Measurements from ENCODE around the gene SZRD1. TPM values are rescaled to one million over a fixed set of nuclear protein-coding genes. Genes with fewer than 3 reads are reported as not detected.
A peak's percentile ranks its signal among the peaks of the same experiment; 100 is the strongest.

Gene SZRD1
- total RNA-seq, 1 donor from 2014 or later = 24.1 TPM

- peak; percentile 30 for DNase-seq
These were observed 1.2 kb downstream of the SZRD1 start for GRCh38 chr1:16367968-16368890.

- no peak for DNase-seq
These were observed 2.8 kb downstream of the SZRD1 start for GRCh38 chr1:16369821-16370220.

- DNase-seq = no peak
These were observed 4.7 kb downstream of the SZRD1 start for GRCh38 chr1:16371725-16372124.

- DNase-seq = no peak
These were observed 5.7 kb downstream of the SZRD1 start for GRCh38 chr1:16372535-16373285.

DNA sequence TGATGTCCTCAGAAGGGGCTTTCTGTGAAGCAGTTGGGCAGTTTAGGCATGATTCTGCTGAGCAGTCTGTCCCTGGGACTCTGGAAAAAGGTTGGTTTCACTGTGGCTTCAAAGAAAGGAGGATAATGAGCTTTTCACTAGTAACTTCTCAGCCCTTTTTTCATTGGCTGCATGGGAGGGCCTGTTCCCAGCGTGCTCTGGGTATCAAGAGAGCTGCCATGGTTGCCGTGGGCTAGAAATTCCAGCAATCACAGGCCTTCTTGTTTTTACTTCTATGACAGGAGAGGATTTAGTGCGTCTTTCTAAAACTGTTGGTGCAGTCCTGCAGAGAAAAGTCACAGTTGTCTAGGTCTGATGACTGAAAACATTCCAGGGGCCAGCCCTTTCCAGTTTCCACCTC is 7.2 kb downstream of the SZRD1 start:
- DNase-seq = no peak

DNA sequence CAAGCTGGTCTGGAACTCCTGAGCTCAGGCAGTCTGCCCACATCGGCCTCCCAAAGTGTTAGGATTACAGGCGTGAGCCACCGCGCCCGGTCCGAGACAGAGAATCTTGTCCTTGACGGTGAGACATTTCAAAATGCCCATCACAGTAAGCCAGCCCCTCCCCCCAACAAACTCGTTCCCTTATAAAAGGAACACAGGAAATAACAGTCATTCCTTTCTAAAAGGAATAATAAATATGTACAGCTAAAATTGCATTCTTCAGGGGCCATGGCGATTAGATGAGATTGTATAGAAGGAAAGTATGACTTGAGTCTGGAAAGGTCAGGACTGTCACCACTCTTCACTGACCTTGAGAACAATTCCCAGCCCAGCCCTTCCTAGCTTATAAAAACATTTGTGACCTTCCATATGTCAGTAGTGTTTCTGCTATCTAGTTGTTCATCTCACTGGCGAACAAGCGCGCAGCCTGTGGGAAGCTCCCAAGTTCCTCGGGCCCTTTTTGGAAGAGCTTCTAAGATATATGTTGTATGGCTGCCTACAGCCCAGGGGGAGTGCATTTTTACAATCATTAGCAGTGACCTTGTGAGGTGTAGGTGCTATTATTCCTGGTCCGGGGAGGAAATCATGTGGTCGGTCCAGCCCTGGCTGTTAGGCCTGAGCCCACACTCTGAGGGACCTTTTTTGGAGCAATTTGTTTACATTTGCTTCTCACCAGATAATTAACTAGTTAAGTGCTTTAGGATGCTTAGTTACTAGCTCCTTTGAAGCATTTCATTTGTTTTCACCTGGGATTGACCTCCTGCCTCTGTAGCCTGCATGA is 8.7 kb downstream of the SZRD1 start:
- DNase-seq = no peak

- DNase-seq = no peak
These were observed 9.9 kb downstream of the SZRD1 start for GRCh38 chr1:16376971-16377370.

DNA sequence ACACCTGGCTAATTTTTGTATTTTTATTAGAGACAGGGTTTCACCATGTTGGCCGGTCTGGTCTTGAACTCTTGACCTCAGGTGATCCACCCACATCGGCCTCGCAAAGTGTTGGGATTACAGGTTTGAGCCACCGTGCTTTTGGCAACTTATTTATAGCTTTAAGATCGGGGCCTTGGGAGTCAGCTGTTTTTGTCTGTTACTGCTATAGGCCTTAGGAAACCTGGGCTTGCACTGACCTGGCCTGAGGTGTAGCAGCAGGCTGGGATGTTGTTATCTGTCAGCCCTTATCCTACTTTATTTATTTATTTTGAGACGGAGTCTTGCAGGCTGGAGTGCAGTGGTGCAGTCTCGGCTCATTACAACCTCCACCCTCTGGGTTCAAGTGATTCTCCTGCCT is 11.4 kb downstream of the SZRD1 start:
- no peak for DNase-seq

GRCh38 chr1:16380868-16381267 is 13.8 kb downstream of the SZRD1 start:
- no peak for DNase-seq

DNA sequence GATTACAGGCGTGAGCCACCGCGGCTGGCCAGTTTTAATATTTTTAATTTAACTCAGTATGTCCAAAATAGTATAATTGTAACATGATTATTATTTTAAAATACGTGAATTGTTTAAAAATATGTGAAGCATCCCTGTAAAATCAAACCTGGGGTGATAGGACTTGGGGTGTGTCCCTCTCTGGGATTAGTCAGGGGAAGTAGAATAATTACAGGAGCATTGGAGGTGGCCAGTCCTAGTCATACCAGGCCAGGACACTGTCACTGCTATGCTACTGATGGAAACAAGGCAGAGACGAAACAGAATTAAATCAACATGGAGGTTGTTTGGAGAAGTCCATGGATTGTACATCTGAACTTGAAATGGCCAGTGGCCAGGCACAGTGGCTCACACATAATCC is 16.8 kb downstream of the SZRD1 start:
- DNase-seq = no peak

DNA sequence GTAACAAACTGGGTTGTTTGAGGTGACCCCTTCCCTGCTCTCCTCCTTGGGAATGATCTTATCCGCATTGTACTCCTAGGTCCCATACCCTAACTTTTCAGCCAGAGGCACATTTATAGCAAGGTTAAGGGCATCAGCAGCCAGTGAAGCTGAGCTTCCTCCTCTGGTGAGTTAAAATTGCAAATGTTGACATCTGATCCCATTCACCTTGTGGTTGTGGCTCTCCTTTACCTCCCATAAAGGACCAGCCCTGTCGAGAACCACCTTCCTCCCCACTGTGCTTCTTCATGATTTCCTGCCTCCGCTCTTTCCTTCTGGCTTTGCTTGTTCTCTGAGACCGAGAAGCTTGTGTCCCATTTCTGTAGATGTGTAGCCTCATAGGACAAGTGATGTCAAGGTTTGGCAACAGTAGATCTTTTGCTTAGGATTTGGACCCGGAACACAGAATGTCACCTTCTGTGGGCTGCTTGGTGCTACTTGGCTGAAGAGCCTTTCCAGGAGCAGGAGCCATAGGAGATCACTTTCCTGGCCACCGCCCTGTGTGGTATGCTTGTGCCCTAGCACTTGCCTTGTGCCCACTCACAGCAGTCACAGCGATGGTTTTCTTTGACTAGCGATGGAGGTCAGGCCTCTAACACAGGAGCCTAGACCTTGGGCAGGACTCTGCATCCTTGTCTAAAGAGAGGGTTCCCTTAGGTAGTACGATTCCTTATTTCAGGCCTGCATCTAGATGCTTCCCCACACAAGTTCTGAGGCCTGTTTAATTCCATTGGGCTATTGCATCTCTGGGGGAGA is 18.8 kb downstream of the SZRD1 start:
- DNase-seq = no peak

- DNase-seq = peak; percentile 61
These were observed 19.5 kb downstream of the SZRD1 start for GRCh38 chr1:16386454-16387113.

GRCh38 chr1:16387201-16388188 is 20.5 kb downstream of the SZRD1 start:
- peak; percentile 54 for DNase-seq

DNA sequence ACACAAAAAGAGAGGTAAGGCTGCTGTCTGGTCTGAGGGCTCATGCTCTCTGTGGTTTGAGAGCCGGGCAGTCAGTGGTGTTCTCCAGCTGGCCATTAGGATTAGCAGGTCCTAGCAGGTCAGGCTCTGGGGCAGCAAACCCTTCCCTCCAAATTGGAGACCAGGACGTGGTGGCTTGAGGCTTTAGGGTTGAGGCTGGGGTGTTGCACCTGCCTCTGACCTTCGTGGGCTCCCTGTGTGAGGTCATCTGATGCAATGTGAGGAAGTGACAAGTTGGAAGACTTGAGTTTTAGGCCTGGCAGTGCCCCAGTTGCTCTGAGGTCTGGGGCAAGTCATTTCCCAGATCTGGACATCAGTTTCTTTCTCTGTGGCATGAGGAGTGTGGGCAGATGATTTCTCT is 24.4 kb downstream of the SZRD1 start:
- DNase-seq = no peak

DNA sequence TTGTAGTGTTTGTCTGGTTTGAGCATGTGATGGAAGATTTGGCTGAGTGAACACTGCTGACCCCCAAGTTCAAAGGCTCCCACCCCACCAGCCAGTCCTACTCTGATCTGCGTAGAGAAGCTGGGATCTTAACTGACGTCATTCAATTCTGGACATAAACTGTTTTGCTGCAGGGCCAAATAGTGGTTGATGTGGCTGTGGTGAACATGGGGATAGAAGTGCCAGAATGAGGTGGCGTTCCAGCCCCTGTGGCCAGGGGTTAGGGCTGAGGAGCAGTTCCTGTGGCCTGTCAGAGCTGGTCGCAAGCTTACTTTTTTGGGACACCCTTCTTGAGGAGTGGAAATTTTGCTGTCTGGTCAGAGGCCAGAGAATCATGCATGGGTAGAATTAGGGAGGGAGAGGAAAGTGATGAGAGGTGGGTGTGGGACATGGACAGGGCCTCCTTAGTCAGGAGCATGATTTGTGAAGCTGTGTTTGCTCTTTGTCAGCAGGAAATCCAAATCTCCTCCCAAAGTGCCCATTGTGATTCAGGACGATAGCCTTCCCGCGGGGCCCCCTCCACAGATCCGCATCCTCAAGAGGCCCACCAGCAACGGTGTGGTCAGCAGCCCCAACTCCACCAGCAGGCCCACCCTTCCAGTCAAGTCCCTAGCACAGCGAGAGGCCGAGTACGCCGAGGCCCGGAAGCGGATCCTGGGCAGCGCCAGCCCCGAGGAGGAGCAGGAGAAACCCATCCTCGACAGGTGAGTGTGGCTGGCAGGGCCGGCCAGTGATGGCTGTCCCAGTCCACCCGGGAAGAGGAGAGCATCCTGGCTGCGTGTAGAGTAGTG is 25.9 kb downstream of the SZRD1 start:
- no peak for DNase-seq

DNA sequence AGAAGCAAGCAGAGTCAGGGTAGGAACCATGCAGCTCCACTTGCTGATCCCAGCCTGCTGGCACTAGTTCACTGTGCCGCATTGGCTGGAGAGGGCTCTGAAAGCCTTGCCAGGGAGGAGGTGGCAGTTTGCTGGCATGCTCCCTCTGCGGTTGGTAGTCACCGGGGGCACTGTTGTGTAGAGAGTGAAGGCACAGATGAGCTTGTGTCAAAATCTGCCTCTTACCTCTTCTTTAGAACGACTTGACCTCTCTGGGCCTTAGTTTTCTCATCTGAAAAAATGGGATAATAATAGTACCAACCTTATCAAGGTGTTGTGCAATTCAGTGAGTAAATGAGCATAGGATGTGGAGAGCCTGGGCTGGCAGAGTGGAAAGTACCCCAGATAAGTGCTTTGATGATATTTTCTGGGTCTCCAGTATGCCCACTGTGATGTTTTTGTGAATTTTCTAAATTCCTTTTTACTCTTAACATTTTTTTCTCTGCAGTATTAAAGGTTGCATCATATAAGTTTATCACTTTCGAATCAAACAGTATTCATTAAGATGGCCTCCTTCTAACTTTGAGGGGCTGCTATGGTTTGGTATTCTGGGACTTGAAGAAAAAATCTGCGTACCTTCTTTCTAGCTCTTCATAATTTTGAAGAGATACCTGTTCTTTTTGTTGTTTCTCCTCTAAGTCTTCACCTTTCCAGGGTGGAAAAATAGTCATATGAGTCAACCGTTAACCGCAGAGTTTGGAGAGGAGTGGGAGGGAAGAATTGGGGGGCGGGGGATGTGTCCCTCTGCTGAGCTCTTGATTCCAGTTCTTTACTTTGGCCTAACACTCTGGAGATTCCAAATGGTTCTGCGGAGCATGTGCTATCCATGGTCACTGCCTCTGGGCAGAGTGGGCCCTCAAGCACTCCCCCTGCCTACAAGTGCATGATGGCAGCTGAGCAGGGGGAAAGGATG is 26.8 kb downstream of the SZRD1 start:
- DNase-seq = no peak

DNA sequence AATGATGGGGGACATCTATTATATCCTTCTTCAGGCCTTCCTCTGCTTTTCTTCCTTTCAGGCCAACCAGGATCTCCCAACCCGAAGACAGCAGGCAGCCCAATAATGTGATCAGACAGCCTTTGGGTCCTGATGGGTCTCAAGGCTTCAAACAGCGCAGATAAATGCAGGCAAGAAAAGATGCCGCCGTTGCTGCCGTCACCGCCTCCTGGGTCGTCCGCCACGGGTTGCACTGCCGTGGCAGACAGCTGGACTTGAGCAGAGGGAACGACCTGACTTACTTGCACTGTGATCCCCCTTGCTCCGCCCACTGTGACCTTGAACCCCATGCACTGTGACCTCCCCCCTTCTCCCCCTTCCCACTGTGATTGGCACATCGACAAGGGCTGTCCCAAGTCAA is 27.9 kb downstream of the SZRD1 start:
- DNase-seq = no peak

GRCh38 chr1:16396591-16396990 is 29.5 kb downstream of the SZRD1 start:
- DNase-seq = no peak
